Neural progenitor cell (in vitro differentiated cells): ENCODE data around the gene CLMP.

Experiments
- EZH2 ChIP-seq: fragments of 200-600 bp; sonication (generic); IDR thresholded peaks from 2 replicates; pipeline ENCODE4 v1.6.1; 2017; ENCODE audit warnings: antibody characterized with exemption, mild to moderate bottlenecking, moderate library complexity
- TF ChIP-seq, protein P1 (sequence below): fragments of 200-600 bp; sonication (generic); IDR thresholded peaks from 2 replicates; pipeline ENCODE4 v1.5.1; 2017; ENCODE audit warnings: antibody characterized with exemption, mild to moderate bottlenecking

DNA sequence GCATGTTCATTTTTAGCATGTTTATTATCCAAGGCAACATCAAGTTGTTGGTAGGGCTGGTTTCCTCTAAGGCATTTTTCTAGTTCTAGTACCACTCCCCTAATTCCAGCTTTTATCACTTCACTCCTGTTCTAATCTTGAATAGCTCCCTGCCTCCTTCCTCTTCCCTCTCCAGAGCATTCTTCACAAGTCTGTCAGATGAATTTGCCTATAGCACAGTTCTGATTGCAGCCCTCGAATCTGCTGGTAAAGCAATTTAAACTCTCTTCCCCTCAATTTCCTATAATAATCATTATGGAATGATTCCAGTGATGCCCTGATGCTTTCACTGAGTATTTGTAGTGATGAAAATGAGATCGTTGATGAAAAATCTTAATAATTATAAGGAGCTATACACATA lies 43.3 kb downstream of the CLMP start:
- TF ChIP-seq, protein P1, sequence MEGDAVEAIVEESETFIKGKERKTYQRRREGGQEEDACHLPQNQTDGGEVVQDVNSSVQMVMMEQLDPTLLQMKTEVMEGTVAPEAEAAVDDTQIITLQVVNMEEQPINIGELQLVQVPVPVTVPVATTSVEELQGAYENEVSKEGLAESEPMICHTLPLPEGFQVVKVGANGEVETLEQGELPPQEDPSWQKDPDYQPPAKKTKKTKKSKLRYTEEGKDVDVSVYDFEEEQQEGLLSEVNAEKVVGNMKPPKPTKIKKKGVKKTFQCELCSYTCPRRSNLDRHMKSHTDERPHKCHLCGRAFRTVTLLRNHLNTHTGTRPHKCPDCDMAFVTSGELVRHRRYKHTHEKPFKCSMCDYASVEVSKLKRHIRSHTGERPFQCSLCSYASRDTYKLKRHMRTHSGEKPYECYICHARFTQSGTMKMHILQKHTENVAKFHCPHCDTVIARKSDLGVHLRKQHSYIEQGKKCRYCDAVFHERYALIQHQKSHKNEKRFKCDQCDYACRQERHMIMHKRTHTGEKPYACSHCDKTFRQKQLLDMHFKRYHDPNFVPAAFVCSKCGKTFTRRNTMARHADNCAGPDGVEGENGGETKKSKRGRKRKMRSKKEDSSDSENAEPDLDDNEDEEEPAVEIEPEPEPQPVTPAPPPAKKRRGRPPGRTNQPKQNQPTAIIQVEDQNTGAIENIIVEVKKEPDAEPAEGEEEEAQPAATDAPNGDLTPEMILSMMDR, result no peak
- TF ChIP-seq EZH2, result no peak
